Upper lobe of left lung (tissue), 4 donors: ENCODE measurements around the gene ADAMTS16.

Experiments
- EP300 ChIP-seq, 4 donors: sonication (generic); formaldehyde crosslinking; IDR thresholded peaks; one replicate each; pipeline ENCODE4 v1.5.1; 2017; ENCODE audit warnings: antibody characterized with exemption in 4 of 4, control low read depth in 2 of 4
- POLR2AphosphoS5 ChIP-seq, 2 donors: sonication (generic); formaldehyde crosslinking; IDR thresholded peaks; one replicate each; pipeline ENCODE4 v1.5.1; 2017; ENCODE audit warnings: antibody characterized with exemption in 2 of 2

GRCh38 chr5:5104550-5104949, 35.6 kb upstream of the ADAMTS16 start:
- TF ChIP-seq EP300 (IDR thresholded peaks at IDR 0.05) (no peak), POLR2AphosphoS5 (IDR thresholded peaks at IDR 0.05) (no peak)
